Neutrophil (primary cell): ENCODE measurements around the gene APC.

ENCODE experiments used
- H3K27ac ChIP-seq: fragments of 200-600 bp; sonication (generic); 2 replicates; pipeline ENCODE4 v1.5.1; 2016; ENCODE audit warnings: mild to moderate bottlenecking, moderate library complexity
- H3K27me3 ChIP-seq: fragments of 200-600 bp; sonication (generic); 2 replicates; pipeline ENCODE4 v1.6.0; 2016; ENCODE audit warnings: mild to moderate bottlenecking
- H3K36me3 ChIP-seq: fragments of 200-600 bp; sonication (generic); 2 replicates; pipeline ENCODE4 v1.5.1; 2017
- H3K4me1 ChIP-seq, 2 experiments: fragments of 200-600 bp in 1 of 2; sonication (generic) in 1 of 2; 1 replicate in 1 of 2; 2 replicates in 1 of 2; pipeline versions ENCODE4 v1.5.1 to v1.6.1; 2013 to 2016; ENCODE audit warnings: low read depth in 1 of 2, low read length in 1 of 2, mild to moderate bottlenecking in 1 of 2, moderate library complexity in 1 of 2; ENCODE audit not compliant: control insufficient read depth in 1 of 2, insufficient read depth in 1 of 2
- H3K4me3 ChIP-seq, 2 experiments: fragments of 200-600 bp in 1 of 2; sonication (generic) in 1 of 2; 1 replicate in 1 of 2; 2 replicates in 1 of 2; pipeline ENCODE4 v1.5.1; 2013 to 2016; ENCODE audit warnings: low read depth in 1 of 2, low read length in 1 of 2, mild to moderate bottlenecking in 1 of 2, moderate library complexity in 1 of 2
- H3K9me3 ChIP-seq: fragments of 200-600 bp; sonication (generic); 2 replicates; pipeline ENCODE4 v1.5.1; 2016
- TF ChIP-seq, protein P1 (sequence below): fragments of 200-600 bp; sonication (generic); IDR thresholded peaks from 2 replicates; pipeline ENCODE4 v1.5.1; 2016; ENCODE audit warnings: antibody characterized with exemption

APC gene

DNA sequence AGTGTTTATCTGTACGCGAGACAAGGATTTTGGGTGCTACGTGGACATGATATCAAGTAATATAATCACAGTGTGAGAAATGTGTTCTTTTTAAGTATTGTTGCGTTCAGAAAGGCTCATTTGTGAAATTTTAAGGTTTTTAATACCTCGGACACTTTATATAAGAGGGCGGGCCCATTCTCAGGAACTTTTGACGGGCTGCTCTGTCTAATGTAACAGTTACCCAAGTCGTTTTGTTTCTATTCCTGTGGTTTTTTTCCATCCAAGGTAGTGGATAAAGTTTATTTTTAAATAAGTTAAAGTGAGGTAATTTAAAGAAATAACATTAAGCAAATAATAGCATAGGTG lies 123.9 kb downstream of the APC start:
- peak overlapping the region; percentile 73 to 93 for H3K4me3 ChIP-seq
- peaks cover 18 to 19% of the 10 kb centered on the region in 2 experiments for H3K4me1 ChIP-seq
- TF ChIP-seq, protein P1, sequence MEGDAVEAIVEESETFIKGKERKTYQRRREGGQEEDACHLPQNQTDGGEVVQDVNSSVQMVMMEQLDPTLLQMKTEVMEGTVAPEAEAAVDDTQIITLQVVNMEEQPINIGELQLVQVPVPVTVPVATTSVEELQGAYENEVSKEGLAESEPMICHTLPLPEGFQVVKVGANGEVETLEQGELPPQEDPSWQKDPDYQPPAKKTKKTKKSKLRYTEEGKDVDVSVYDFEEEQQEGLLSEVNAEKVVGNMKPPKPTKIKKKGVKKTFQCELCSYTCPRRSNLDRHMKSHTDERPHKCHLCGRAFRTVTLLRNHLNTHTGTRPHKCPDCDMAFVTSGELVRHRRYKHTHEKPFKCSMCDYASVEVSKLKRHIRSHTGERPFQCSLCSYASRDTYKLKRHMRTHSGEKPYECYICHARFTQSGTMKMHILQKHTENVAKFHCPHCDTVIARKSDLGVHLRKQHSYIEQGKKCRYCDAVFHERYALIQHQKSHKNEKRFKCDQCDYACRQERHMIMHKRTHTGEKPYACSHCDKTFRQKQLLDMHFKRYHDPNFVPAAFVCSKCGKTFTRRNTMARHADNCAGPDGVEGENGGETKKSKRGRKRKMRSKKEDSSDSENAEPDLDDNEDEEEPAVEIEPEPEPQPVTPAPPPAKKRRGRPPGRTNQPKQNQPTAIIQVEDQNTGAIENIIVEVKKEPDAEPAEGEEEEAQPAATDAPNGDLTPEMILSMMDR = no peak
- H3K36me3 ChIP-seq = peaks cover 41% of the 10 kb centered on the region
- H3K9me3 ChIP-seq = no peaks in the 10 kb centered on the region
- peaks cover 22% of the 10 kb centered on the region for H3K27me3 ChIP-seq
- H3K27ac ChIP-seq = peak overlapping the region; percentile 84

DNA sequence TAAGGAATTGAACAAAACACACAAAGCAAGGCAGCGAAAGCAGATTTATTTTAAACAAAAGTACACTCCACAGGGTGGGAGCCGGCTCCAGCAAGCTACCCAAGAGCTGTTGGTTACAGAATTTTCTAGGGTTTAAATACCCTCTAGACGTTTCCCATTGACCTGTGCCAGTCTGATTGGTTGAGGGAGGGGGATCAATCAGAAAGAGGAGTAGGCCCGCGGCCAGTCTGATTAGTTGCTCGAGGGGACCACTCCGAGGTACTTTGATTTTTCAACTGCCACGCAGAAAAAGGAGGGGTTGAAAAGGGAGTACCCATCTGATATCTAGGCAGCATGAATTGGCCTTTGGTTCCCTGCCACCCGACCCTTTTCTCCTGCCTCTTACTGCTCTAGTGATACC lies 124.4 kb downstream of the APC start:
- TF ChIP-seq, protein P1 = no peak
- Histone ChIP-seq H3K4me1 (peaks cover 18 to 19% of the 10 kb centered on the region in 2 experiments), H3K27ac (no peak overlapping the region), H3K4me3 (peak overlapping the region; percentile 73 to 93), H3K9me3 (no peaks in the 10 kb centered on the region), H3K27me3 (peaks cover 18% of the 10 kb centered on the region), H3K36me3 (peaks cover 46% of the 10 kb centered on the region)

DNA sequence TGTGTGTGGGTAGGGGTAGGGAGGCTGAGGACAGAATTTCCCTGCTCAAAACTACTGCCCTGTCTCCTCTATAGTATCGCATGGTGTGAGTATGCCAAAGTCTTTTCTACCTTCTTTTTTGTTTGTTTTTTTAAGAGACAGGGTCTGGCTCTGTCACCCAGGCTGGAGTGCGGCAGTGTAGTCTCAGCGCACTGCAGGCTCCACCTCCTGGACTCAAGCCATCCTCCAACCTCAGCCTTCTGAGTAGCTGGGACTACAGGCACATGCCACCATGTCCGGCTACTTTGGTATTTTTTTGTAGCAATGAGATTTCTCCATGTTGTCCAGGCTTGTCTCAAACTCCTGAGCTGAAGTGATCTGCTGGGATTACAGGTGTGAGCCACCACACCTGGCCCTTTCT lies 125.9 kb downstream of the APC start:
- Histone ChIP-seq H3K36me3 (peaks cover 58% of the 10 kb centered on the region), H3K4me3 (no peak overlapping the region), H3K9me3 (no peaks in the 10 kb centered on the region), H3K27ac (no peak overlapping the region), H3K4me1 (peaks cover 18 to 19% of the 10 kb centered on the region in 2 experiments), H3K27me3 (peaks cover 5% of the 10 kb centered on the region)
- TF ChIP-seq, protein P1 = no peak

DNA sequence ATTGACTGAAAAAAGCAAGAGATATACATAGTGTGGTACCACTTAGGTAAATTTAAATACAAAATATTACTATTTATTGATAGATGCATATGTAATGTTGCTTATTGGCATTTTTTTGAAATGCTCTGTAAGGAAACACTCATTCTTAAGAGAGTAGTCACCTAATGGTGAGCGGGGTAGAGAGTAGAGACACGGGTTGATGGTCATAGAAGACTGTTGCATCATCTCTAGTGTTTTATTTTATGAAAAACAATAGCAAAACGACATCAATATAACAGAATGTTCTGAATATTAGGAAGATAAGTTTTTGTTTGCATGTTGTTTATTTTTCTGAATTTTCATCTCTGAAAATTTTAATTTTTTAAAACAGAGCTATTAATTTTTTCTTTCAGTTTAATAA lies 127.4 kb downstream of the APC start:
- Histone ChIP-seq H3K4me1 (peaks cover 18 to 19% of the 10 kb centered on the region in 2 experiments), H3K27ac (no peak overlapping the region), H3K9me3 (no peaks in the 10 kb centered on the region), H3K4me3 (no peak overlapping the region), H3K27me3 (no peaks in the 10 kb centered on the region), H3K36me3 (peaks cover 74% of the 10 kb centered on the region)
- TF ChIP-seq, protein P1 = no peak

DNA sequence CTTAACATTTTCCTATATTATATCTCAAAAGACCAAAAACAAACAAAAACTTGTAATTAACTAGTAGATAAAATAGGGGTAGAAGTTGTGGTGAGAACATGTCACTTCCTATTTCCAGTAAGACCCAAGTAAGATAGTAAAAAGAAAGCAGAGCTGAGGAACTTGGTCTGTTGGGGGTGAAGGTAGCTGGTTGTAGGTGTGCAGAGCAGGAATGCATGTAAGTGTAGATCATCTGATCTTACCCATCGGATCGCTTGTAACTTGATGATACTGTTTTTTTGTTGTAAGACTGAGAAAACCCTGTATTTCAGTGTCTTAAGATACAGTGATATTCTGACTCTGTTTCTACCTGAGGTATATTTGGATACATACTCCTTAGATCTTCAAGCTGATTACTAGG lies 129.1 kb downstream of the APC start:
- H3K36me3 ChIP-seq = peaks cover 80% of the 10 kb centered on the region
- H3K4me1 ChIP-seq = peaks cover 21 to 22% of the 10 kb centered on the region in 2 experiments

More for the DNA sequence above, 129.1 kb downstream of the APC start:
- H3K4me3 ChIP-seq = no peak overlapping the region
- TF ChIP-seq, protein P1 = no peak
- no peak overlapping the region for H3K27ac ChIP-seq
- no peaks in the 10 kb centered on the region for H3K9me3 ChIP-seq
- H3K27me3 ChIP-seq = no peaks in the 10 kb centered on the region
